ENCODE results near the gene MGME1.
"Not testable (repeated sequence)": the region's sequence is repeated elsewhere in the genome, so short reads cannot be mapped to it uniquely, and the experiment has no call there.

Gene MGME1

DNA sequence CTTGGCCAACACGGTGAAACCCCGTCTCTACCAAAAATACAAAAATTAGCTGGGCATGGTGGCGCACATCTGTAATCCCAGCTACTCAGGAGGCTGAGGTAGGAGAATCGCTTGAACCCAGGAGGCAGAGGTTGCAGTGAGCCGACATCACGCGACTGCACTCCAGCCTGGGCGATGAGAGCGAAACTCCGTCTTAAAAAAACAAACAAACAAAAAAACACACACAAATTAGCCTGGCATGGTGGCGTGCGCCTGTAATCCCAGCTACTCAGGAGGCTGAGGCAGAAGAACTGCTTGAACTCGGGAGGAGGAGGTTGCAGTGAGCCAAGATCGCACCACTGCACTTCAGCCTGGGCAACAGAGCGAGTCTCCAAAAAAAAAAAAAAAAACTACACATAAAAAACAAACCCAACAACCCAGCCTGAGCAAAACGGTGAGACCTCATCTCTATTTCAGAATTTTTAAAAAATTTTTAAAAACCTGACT is 8.4 kb upstream of the MGME1 start:
- not testable (repeated sequence) for DNase-seq (ENCODE audit: low read depth in 2 of 2)

DNA sequence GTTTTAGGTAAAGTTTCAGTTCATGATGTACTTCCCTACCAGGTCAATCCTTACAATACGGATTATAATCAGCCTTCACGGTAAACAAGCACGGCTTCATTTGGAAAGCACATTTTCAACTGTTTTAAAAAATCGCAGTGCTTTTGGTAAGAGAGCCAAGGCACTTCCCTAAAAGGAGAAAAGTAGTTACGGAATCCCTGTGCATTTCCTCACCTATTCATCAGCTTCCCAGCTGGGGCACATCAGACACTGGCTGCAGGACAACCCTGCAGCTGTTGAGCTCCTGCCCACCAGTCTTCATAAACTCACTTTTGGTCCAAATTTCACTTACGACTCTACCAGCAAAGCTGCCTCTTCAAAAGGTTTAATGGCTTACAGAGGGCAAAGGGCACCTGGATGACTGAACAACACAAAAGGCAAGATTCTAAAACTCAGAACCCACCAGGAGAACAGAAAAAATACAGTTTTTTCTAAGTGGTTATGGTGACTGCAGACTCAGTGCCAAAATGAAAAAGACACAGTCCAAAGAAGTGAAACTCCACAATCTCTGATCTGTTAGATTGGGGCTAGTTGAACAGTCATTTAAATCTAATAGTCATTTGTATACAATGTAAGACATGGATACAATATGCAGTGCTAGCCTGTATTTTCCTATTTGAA is 7.8 kb upstream of the MGME1 start:
- no peak for DNase-seq (ENCODE audit: low read depth in 2 of 2)

DNA sequence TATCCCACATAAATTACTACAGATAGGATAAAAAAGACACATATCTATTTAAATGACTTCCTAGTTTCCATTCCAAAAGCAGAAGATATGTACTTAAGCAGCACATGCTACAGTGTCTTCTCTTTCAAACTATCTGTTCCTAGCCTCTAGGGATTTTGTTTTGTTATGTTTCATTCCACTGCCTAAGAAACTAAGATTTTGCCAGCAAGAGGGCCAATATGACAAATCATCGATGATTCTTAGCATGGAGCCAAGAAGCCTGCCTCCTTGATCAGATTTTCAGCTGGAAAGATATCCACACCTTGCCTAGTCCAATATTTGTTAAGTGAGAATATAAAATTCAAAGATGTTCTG is 7.3 kb upstream of the MGME1 start:
- DNase-seq (ENCODE audit: low read depth in 2 of 2): no peak

DNA sequence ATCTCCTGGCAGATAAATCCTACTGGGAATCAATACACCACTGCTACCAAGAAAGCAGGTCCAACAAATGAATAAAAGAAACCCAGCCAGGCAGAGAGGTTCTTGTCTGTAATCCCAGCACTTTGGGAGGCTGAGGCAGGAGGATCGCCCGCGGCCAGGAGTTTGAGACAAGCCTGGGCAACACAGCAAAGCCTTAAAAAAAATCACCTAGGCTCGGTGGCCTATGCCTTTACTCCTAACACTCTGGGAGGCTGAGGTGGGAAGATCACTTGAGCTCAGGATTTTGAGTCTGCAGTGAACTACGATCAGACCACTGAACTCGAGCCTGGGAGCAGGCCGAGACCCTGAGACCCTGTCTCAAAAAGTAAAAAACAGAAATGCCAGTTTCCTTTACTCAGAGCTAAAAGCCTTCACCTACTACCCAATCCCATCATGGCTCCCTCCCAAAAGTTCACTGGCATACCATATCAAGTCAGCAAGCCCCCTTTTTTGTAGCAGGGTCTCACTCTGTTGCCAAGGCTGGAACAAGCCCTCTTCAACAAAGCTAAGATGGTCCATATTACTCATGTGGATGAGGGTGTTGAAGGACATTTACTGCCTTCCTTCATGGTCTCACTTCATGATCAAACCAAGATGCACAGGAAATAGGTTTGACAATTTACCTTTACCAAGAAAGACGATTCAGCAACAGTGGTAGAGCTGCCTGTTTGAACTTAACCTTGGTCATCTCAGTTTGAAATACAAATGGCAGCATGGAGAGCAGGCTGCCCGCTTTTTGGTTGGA is 5.5 kb upstream of the MGME1 start:
- DNase-seq (ENCODE audit: low read depth in 2 of 2): no peak

DNA sequence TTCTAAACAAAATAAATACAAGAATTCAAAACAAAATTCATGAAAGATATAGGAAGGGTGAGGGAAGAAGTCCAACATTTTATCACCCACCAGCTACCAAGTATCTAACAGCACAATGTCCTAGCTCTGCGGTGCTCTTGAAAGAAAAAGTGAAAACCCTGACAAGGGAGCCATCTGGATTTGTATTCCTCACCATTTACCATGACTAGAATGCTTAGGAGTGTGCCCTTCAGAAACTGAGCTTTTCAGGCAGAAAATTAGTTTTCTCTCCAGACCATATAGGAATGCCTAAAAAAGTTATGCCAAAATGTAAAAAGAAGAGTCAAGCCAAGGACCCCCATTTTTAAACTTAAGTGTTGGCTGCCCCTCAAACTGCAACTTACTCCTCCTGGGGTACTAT is 4.7 kb upstream of the MGME1 start:
- no peak for DNase-seq (ENCODE audit: low read depth in 2 of 2)

DNA sequence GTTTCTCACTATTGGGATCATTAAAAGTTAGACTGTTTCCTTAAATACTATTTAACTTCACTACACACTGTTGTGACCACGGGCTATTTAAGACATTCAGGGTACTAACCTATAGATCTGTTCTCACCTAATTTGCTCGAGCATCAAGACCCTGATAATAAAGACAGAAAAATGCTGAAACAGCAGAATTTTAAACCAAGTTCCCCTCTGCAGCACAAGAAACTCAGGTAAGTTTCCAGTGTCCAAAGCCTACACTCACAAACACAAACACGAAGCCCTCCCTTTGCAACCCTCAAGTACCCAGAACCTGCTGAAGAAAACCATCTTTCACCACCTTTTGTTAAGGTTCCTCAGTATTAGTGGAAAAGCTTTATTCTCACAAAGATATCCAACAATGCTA is 4.2 kb upstream of the MGME1 start:
- DNase-seq (ENCODE audit: low read depth in 2 of 2): no peak

DNA sequence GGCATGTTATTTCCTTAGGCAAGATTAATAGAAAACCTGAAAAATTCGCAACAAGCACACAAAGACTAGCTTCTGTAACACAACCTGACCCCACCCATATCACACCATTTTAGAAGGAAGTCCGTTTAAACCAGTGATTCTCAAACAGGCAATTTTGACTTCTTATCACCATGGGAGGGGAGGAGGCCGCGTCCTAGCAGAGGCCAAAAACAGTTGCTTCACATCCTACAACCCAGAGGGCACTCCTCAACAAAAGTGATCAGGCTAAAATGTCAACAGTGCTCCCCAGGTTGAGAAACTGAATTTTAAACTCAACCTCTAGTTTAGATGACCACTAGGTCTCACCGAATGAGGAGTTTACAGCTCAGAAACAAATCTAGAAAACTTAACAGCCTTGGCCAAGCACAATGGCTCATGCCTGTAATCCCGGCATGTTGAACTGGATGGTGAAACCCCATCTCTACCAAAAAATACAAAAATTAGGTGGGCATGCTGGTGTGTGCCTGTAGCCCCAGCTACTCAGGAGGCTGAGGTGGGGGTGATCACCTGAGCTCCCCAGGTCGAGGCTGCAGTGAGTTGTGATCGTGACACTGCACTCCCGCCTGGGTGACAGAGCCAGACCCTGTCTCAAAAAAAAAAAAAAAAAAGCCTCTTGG is 3.6 kb upstream of the MGME1 start:
- DNase-seq (ENCODE audit: low read depth in 2 of 2): no peak

DNA sequence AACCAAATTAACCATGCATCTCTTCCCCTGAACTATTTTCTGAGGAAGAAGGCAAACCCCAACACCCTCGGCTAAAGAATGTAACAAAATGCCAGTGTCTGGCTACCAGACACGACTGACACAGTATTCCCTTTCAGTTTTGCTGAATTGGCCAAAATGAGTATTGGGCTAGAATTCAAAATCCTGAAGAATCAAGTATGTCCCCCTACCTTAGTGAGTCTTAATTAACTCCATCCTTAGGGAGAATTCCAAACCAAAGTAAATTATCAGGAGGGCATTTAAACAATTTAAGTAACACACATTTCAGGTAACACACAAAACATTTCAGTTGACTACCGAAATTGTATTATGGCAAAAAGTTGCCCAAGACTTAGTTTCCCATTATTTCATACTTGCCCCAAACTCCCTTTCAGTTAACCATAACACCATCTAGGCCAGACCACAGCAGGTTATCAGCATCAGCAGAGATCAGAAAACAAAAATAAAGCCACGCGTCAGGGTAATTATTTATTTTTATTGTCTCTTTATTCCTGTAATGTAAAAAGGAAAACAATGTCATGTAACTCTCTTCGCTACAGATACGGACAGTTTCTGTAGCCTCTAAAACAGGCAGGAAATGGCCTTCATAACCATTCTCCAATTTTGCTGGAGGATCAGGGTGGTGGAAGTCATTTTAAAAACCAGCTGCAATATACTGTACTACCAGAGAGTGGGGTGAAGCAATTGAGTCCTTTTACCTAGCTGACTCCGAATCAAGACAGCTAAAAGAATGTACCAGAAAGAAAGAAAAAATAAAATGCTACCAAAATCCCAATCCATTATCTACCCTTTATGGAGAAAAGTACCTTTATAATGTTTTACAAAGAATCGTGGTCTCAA is 2.1 kb upstream of the MGME1 start:
- DNase-seq (ENCODE audit: low read depth in 2 of 2): no peak

DNA sequence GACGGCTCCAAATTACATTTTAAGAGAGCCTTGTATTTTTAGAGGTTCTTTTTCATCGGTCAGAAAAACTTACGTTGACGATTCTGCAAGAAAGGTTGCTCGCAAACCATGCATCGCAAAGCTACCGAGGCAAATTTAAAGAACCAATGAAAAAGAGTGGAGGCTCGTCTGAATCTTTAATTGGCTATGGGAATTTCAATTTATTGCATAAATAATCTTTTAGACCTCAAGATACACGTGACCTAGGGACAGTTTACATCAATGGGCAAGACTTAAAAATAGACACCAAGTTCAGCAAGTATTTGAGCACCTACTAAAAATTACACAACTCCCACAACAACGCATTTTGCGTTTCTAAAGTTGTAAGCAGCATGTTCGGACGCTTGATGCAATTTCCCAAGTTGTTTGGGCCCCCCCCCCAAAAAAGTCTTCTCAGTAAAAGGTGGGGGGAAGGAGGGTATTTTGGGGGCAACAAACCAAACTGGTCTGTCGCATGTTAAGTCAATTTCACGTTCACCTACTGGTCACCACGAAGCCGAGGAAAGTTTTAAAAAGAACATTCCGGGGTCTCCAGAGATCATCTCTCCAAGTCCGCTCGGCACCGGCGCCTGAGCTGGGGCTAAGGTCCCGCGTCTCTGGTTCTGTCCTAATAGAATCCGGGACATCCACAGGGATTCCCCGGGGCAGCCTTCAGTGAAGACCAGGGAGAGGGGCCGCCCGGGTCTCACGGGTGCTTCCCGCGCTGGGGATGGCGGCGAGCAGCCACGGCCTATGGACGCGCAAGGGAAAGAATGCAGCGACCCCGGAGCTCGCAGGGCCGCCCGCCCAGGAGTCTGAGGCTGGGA is 1.1 kb upstream of the MGME1 start:
- no peak for DNase-seq (ENCODE audit: low read depth in 2 of 2)

DNA sequence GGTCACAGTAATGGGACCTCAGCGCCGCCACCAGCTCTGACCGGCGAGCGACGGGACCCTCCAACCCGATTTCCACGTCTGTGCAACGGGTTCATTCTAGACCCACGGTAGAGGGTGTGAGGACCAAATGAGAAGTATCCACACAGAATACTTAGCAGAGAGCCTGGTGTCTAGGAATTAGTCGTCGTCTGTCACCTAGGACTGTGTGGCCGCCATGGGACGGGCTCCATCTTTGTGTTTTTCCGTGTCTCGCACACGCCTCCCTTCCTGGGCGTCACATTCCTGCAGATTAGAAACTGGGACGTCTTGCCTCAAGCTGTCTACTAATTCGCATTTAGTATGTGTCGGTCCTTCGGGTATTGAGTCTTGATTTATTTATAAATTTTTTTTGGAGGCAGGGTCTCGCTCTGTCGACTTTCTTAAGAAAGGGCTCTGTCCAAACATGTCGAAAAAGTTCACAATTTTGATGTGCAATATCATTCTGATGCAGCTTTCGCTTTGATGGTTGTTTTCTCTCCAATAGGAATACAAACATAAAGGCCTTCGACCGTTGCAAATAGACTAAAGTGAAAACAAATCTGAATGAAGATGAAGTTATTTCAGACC is 563 bp downstream of the MGME1 start:
- no peak for DNase-seq (ENCODE audit: low read depth in 2 of 2)

DNA sequence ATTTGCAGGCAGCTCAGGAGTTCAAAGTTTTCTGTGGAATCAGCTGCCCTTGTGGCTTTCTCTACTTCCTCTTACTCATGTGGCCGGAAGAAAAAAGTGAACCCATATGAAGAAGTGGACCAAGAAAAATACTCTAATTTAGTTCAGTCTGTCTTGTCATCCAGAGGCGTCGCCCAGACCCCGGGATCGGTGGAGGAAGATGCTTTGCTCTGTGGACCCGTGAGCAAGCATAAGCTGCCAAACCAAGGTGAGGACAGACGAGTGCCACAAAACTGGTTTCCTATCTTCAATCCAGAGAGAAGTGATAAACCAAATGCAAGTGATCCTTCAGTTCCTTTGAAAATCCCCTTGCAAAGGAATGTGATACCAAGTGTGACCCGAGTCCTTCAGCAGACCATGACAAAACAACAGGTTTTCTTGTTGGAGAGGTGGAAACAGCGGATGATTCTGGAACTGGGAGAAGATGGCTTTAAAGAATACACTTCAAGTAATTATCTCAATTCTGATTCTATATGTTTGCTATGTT is 1.1 kb downstream of the MGME1 start:
- no peak for DNase-seq (ENCODE audit: low read depth in 2 of 2)

DNA sequence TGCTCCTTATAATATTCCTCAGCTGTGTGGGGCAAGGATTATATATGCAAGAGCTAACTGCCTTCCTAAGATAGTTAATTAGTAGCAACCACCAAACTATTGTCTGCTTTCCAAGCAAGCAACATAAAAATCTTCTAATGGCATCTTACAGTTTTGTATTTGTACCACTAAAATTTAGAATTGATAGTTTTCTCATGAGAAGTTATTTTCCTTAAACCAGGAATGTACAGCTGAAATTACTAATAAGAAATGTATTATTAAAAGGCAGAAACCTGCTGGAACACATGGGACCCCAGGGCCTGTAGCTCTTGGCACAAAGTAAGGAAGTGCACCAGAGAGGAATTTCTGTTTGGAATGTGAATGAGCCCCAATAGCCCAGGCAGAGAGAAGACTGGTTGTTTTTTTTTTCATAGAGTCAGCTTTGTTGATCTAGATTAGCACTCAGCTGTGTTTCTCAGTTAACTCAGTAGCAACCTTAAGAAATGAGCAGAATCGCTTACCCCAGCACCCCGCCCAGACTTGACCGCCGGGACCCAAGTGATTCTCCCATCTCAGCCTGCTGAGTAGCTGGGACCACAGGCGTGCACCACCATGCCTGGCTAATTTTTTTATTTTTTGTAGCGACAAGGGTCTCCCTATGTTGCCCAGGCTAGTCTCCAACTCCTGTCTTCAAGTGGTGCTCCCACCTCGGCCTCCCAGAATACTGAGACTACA is 2.6 kb downstream of the MGME1 start:
- peak; percentile 50 to 65 for DNase-seq (ENCODE audit: low read depth in 2 of 2)

DNA sequence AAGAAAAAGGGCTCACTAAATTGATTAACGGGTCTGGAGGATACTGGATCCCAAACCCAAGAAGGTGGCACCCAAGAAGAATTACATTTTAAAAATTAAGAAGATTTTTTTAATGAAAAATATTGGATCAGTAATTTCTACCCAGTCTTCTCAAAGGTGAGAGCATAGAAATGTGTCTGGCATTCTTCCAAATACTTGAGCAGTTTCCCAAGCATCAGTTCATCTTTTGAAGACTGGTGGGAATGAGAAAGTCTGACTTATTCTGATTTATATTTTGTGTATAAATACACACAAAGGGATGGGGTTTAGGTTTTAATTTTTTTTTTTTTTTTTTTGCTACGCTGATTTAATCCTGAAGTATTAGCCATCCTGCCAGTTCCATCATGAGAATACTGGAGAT is 3.3 kb downstream of the MGME1 start:
- no peak for DNase-seq (ENCODE audit: low read depth in 2 of 2)

DNA sequence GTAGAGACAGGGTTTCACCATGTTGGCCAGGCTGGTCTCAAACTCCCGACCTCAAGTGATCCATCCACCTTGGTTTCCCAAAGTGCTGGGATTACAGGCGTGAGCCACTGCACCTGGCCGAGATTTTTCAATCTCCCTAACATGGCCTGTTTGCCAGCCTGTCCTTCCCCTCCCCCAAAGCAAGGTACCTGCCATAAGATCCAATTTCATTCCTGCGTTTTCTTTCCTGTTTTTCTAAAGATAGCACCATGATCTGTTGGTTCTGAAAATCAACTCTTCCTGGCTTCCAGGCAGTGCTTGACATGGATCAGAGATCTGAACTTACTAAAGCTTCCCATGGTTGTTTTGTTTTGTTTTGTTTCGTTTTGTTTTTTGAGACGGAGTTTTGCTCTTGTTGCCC is 7.5 kb downstream of the MGME1 start:
- no peak for DNase-seq (ENCODE audit: low read depth in 2 of 2)

DNA sequence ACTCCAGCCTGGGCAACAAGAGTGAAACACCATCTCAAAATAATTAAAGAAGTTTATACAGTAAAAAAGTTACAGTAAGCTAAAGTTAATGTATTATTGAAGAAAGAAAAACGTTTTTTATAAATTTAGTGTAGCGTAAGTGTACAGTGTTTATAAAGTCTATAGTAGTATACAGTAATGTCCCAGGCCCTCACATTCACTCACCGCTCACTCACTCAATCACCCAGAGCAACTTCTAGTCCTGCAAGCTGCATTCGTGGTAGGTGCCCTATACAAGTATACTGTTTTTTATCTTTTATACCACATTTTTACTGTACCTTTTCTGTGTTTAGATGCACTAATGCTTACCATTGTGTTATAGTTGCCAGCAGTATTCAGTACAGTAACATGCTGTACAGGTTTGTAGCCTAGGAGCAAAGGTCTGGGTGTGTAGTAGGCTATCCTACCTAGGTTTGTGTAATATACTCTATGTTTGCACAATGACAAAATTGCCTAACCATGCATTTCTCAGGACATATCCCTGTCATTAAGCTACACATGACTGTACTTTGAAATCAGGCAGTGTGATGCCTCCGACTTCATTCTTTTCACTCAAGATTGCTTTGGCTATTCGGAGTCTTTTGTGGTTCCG is 16.7 kb downstream of the MGME1 start:
- no peak for DNase-seq (ENCODE audit: low read depth in 2 of 2)

DNA sequence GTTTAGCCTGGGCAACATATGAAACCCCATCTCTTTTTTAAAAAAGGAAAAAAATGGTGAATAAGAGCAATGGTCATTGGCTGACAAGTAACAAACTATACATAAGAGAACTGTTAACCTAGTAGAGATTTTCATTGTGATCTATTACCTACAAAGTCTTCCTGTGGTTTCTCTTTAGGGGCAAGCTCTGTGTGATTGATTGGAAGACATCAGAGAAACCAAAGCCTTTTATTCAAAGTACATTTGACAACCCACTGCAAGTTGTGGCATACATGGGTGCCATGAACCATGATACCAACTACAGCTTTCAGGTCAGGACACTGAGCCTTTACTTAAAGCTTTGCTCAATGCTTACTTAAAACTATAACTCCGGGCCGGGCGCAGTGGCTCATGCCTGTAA is 19.2 kb downstream of the MGME1 start:
- no peak for DNase-seq (ENCODE audit: low read depth in 2 of 2)

DNA sequence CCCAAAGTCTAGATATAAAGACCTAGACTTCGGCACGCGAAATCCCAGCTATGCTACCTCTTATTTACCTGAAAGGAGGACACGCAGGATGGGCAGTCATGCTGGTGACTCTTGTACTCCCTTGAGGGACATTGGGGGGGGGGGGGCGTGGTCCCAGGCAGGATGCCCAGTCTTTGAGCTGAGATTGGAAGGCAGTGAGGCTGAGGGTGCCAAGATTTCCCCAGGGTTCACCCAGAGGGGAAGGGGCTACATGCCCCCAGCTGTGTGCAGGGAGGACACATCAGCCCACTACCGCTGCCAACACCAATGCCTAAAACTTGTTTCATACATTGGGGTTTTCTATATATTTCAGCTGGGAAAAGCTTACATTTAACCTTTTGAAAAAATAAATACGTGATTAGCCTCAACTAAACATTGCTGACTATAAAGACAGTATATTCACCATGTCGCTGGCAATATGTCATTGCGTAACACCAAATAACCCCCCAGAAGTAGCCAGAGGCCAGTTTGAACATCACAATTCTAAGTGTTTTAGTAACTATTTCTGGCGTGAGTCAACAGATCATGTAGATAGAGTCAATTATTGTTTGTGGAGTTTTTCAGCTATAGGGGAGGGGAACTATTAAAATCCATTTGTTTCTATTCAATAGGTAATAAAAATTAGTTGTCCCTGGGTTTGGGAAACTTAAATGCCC is 21.6 kb downstream of the MGME1 start:
- no peak for DNase-seq (ENCODE audit: low read depth in 2 of 2)

DNA sequence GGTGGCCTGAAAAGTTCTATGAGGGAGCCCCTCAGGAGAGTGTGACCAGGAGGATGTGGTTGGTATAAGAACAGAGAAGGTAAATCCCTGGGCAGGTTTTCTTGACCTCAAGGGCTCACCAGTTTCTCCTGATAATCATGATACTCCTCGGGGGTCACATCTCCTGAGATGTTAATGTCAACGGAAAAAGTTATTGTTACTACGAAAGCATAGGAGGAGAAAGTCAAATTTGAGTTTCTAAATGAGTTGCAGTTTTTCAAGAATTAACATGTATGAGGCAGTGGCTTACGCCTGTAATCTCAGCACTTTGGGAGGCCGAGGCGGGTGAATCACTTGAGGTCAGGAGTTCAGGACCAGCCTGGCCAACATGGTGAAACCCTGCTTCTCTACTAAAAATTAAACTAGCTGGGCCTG is 23.4 kb downstream of the MGME1 start:
- no peak for DNase-seq (ENCODE audit: low read depth in 2 of 2)
